ENCODE measurements around the gene SPG7.
A peak's percentile ranks its signal among the peaks of the same experiment; 100 is the strongest.
"Not testable (repeated sequence)": the region's sequence is repeated elsewhere in the genome, so short reads cannot be mapped to it uniquely, and the experiment has no call there.

The SPG7 gene

GRCh38 chr16:89507834-89508590 lies at the start of gene SPG7:
Gene SPG7 (plus strand): TSS chr16:89508403. CDS start chr16:89508418, 15 bp downstream.
- DNase-seq (ENCODE audit: low read depth in 2 of 3, low spot score in 2 of 3): peak; percentile 70 to 92 (median 86)

DNA sequence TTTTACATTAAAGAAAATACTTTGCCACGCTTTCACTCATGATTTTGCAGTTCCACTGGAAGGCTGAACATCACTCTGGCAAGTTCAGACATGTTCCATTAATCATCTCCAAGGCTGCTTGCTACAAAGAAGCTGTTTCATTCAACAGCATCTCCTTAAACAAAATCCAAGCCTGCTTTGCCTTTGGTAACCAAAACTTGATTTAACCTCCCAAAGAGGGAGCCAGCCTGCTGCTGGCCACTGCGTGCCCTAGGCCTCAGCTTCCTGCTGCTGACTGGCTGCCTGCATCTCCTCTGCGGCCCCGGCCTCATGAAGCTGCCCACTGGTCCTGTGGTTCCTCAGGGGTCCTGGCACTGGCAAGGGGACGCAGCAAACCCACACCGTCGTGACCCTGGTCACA lies 49.7 kb upstream of the SPG7 start:
- no peak for DNase-seq (ENCODE audit: low read depth in 2 of 3, low spot score in 2 of 3)

GRCh38 chr16:89458967-89459366 lies 49.2 kb upstream of the SPG7 start:
- no peak for DNase-seq (ENCODE audit: low read depth in 2 of 3, low spot score in 2 of 3)

DNA sequence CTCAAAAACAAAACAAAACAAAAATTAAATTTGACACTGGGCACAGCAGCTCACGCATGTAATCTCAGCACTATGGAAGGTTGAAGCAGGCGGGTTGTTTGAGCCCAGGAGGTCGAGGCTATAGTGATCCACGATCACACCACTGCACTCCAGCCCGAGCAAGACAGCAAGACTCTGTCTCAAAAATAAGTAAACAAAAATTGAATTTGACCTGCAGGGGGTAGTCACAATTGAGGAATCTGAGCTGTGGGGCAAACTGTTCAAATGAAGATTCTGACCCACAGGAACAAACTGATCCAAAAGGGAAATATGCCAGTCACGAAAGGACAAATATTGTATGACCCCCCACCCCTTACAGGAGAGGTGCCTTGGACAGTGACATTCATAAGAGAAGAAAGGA lies 47.6 kb upstream of the SPG7 start:
- no peak for DNase-seq (ENCODE audit: low read depth in 2 of 3, low spot score in 2 of 3)

DNA sequence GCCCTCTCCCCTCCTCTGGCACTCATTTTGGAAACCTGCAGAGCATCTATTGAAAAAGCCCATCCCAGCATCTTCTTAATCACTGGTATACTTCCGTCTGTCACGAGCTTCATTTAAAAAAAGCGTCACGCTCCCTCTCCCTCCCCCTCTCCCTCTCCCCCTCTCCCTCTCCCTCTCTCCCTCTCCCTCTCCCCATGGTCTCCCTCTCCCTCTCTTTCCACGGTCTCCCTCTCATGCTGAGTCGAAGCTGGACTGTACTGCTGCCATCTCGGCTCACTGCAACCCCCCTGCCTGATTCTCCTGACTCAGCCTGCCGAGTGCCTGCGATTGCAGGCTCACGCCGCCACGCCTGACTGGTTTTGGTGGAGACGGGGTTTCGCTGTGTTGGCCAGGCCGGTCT lies 46.3 kb upstream of the SPG7 start:
- DNase-seq (ENCODE audit: low read depth in 2 of 3, low spot score in 2 of 3): not testable (repeated sequence)

DNA sequence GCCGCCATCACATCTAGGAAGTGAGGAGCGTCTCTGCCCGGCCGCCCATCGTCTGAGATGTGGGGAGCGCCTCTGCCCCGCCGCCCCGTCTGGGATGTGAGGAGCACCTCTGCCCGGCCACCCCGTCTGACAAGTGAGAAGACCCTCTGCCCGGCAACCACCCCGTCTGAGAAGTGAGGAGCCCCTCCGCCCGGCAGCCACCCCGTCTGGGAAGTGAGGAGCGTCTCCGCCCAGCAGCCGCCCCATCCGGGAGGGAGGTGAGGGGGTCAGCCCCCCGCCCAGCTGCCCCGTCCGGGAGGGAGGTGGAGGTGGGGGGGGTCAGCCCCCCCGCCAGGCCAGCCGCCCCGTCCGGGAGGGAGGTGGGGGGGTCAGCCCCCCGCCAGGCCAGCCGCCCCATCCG lies 45.6 kb upstream of the SPG7 start:
- DNase-seq (ENCODE audit: low read depth in 2 of 3, low spot score in 2 of 3): not testable (repeated sequence)

DNA sequence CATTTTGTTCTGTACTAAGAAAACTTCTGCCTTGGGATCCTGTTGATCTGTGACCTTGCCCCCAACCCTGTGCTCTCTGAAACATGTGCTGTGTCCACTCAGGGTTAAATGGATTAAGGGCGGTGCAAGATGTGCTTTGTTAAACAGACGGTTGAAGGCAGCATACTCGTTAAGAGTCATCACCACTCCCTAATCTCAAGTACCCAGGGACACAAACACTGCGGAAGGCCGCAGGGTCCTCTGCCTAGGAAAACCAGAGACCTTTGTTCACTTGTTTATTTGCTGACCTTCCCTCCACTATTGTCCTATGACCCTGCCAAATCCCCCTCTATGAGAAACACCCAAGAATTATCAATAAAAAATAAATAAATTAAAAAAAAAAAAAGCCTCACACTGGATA lies 44.9 kb upstream of the SPG7 start:
- not testable (repeated sequence) for DNase-seq (ENCODE audit: low read depth in 2 of 3, low spot score in 2 of 3)

GRCh38 chr16:89466920-89467319 lies 41.3 kb upstream of the SPG7 start:
- no peak for DNase-seq (ENCODE audit: low read depth in 2 of 3, low spot score in 2 of 3)

DNA sequence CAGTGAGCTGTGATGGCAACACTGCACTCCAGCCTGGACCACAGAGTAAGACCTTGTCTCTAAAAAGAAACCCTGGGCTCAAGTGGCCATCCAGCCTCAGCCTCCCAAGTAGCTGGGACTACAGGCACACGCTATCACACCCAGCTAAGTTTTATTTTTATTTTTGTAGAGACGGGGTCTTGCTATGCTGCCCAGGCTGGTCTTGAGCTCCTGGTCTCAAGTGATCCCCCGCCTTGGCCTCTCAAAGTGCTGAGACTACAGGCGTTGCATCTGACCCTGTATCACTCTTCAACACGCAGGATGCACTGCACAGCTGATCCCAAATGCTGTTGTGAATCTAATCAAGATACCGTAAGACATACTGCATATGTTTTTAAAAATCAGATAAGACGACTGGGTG lies 40.8 kb upstream of the SPG7 start:
- DNase-seq (ENCODE audit: low read depth in 2 of 3, low spot score in 2 of 3): no peak

GRCh38 chr16:89472711-89473075 lies 35.5 kb upstream of the SPG7 start:
- no peak for DNase-seq (ENCODE audit: low read depth in 2 of 3, low spot score in 2 of 3)

GRCh38 chr16:89473136-89473712 lies 35.0 kb upstream of the SPG7 start:
- DNase-seq (ENCODE audit: low read depth in 2 of 3, low spot score in 2 of 3): no peak

GRCh38 chr16:89473791-89474414 lies 34.3 kb upstream of the SPG7 start:
- no peak for DNase-seq (ENCODE audit: low read depth in 2 of 3, low spot score in 2 of 3)

- DNase-seq (ENCODE audit: low read depth in 2 of 3, low spot score in 2 of 3): no peak
These were observed 33.1 kb upstream of the SPG7 start for GRCh38 chr16:89475144-89475543.

GRCh38 chr16:89476379-89476778 lies 31.8 kb upstream of the SPG7 start:
- DNase-seq (ENCODE audit: low read depth in 2 of 3, low spot score in 2 of 3): no peak

GRCh38 chr16:89476811-89477261 lies 31.4 kb upstream of the SPG7 start:
- DNase-seq (ENCODE audit: low read depth in 2 of 3, low spot score in 2 of 3): no peak

DNA sequence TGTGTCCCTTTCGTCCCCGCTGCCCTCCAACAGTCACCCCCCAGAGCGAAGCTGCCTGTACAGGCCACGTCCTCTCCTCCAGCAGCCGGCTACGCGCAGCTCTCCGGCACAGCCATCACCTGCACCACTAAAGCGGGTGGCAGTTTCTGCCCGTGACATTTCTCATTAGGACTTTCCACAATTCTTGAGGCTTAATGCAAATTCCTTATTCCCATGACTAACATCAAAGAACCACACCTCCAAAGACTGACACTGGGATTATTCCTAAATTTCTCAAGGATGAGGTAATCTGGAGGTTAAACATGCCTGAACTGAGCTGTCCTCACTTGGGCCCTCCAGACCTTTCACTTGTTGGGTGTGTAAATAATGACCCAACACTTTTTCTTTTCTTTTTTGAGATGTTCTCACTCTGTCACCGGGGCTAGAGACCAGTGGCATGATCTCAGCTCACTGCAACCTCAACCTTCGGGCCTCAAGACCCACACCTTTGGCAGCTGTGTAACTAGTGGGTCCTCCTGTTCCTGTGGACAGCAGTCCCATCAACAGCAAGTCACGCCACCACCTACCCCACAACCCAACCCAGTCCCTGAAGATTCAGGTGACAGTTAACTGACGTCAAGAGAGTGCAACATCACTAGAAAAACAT lies 29.5 kb upstream of the SPG7 start:
- no peak for DNase-seq (ENCODE audit: low read depth in 2 of 3, low spot score in 2 of 3)

GRCh38 chr16:89481356-89481955 lies 26.7 kb upstream of the SPG7 start:
- no peak for DNase-seq (ENCODE audit: low read depth in 2 of 3, low spot score in 2 of 3)

- no peak for DNase-seq (ENCODE audit: low read depth in 2 of 3, low spot score in 2 of 3)
These were observed 25.9 kb upstream of the SPG7 start for GRCh38 chr16:89482150-89482816.

DNA sequence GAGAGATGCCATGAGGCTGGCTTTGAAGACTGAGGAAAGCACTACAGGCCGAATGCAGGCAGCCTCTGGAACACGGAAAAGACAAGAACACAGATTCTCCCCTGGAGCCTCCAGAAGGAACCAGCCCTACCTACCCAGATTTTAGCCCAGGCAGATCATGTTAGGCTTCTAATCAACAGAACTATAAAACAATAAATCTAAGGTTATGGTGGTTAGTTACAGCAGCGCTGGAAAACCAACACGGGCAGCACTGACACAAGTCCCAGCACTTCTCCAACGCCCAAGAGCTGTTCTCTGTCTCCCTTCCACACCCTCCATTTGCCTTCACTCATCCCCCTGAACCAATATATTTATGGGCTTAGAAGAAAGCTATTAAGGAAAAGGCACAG lies 25.4 kb upstream of the SPG7 start:
- no peak for DNase-seq (ENCODE audit: low read depth in 2 of 3, low spot score in 2 of 3)

DNA sequence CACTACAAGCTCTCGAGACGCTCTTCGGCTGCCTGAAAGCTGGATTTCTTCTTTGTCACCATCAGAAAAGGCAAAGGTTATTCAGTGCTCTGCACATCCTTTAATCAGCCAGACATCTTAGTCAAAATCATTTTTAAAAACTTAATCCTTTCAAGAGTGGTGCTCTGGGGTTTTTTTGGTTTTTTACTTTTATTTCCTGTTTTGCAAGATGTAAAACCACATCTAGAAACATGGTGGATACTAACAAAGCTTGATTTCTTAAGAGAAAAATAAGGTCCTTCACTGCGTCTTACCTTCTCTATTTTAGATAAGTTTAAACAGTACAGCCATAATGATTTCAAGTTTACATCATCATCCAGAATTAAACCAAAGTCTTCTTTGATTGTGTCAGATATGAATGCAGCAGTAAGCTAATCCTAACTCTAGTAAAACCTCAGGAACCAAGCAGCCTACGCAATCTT lies 24.1 kb upstream of the SPG7 start:
- DNase-seq (ENCODE audit: low read depth in 2 of 3, low spot score in 2 of 3): no peak
